ENCODE results near the gene FGFR4. TPM values are rescaled to one million over a fixed set of nuclear protein-coding genes. Genes with fewer than 3 reads are reported as not detected.

The FGFR4 gene
- total and polyA plus RNA-seq, 2 of the 8 experiments (the other 6 are each of a cell fraction or from before 2014, with no cell fraction given), result 61.4 to 88.4 TPM

DNA sequence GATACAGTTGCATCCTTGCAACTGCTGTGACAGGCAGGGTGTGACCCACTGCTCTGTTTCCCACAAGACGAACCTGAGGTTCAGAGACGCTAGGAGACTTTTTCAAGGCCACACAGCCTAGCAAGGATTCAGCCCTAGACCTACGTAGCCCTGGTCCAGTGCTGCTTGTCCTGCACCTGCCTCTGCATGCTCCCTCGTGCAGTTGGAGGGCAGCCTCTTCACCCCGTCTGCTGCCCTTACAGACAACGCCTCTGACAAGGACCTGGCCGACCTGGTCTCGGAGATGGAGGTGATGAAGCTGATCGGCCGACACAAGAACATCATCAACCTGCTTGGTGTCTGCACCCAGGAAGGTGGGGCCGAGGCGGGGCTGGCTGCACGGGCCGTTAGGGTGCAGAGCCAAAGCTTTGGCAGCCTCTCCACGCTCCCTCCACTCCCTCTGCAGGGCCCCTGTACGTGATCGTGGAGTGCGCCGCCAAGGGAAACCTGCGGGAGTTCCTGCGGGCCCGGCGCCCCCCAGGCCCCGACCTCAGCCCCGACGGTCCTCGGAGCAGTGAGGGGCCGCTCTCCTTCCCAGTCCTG lies 8.5 kb downstream of the FGFR4 start:
- H3K27me3 ChIP-seq (replicated peaks in 1 of 4; ENCODE audit: control insufficient read depth in 3 of 4, extremely low read depth in 1 of 4, insufficient read depth in 3 of 4, low read length in 3 of 4), result no peaks in the 10 kb centered on the region
- no peak overlapping the region for H2BK15ac ChIP-seq (ENCODE audit: low read length)
- no peak overlapping the region for H2BK12ac ChIP-seq (ENCODE audit: low read depth, low read length)
- WGBS, 2 experiments (ENCODE audit: extremely low coverage in 1 of 2, insufficient coverage in 1 of 2, insufficient read length in 1 of 2, insufficient replicate concordance in 2 of 2, low coverage in 1 of 2, low lambda C conversion rate in 2 of 2, missing lambda C conversion rate in 1 of 2), result 92% methylated on average over 23 of the region's 28 CpGs; no CpG with 5 or more reads in 1 of the 2 experiments
- no peak overlapping the region for H2BK120ac ChIP-seq (replicated peaks; ENCODE audit: low read depth, low read length)
- H3K14ac ChIP-seq (ENCODE audit: insufficient read length), result no peak overlapping the region
- DNase-seq (ENCODE audit: low read depth in 1 of 2, low spot score in 2 of 2), result no peak
- peaks cover 3 to 4% of the 10 kb centered on the region in 2 experiments for H4K20me1 ChIP-seq (replicated peaks in 1 of 2; ENCODE audit: control insufficient read depth in 1 of 2, insufficient read depth in 2 of 2, low read length in 2 of 2)
- no peak overlapping the region for H2BK5ac ChIP-seq (ENCODE audit: low read depth, low read length)
- no peak overlapping the region for H3K4ac ChIP-seq (replicated peaks; ENCODE audit: insufficient read length, low read depth, low read length)
- H3K9me3 ChIP-seq (ENCODE audit: insufficient read depth in 2 of 2, low read depth in 1 of 2, low read length in 1 of 2), result no peaks in the 10 kb centered on the region
- H3K18ac ChIP-seq (ENCODE audit: extremely low read depth, low read length), result no peak overlapping the region
- H3K36me3 ChIP-seq (ENCODE audit: control insufficient read depth in 2 of 4, insufficient read depth in 4 of 4, low read length in 3 of 4), result peaks cover 18 to 35% (median 26%) of the 10 kb centered on the region in 4 experiments; a peak in 7 of 8 replicates
- H4K8ac ChIP-seq (ENCODE audit: extremely low read depth, insufficient read depth, low read length), result no peak overlapping the region
- H2BK20ac ChIP-seq (ENCODE audit: low read length), result no peak overlapping the region
- no peak for FAIRE-seq
- H3K23ac ChIP-seq (ENCODE audit: insufficient read length), result no peak overlapping the region
- POLR2A ChIA-PET (ENCODE audit: partially characterized antibody), result interaction anchor here (0.8 to 1.2 kb wide), 3 partner anchors 34 to 38 kb away, joined by 4 to 5 read pairs (median 4); no protein-coding TSS in a partner anchor
- no peak overlapping the region for H3K27ac ChIP-seq (ENCODE audit: low read depth, low read length)
- no peaks in the 10 kb centered on the region for H3K79me2 ChIP-seq (ENCODE audit: control insufficient read depth in 1 of 2, insufficient read depth in 2 of 2, low read length in 2 of 2)
- H4K5ac ChIP-seq (ENCODE audit: insufficient read length, low read depth, low read length), result no peak overlapping the region
- H3K79me1 ChIP-seq (ENCODE audit: low read depth, low read length), result peaks cover 2% of the 10 kb centered on the region; the same call in 1 of the 2 replicates
- no peak overlapping the region for H3K4me2 ChIP-seq (ENCODE audit: insufficient read depth in 1 of 2, low read depth in 2 of 2, low read length in 2 of 2)
- H3K4me3 ChIP-seq (ENCODE audit: extremely low read depth in 1 of 4, insufficient read depth in 2 of 4, low read depth in 3 of 4, low read length in 4 of 4), result no peak overlapping the region
- no peak overlapping the region for H3K56ac ChIP-seq (replicated peaks; ENCODE audit: insufficient read length, low read depth, low read length)
- H3K9ac ChIP-seq (replicated peaks in 1 of 4; ENCODE audit: extremely low read depth in 1 of 4, low read depth in 3 of 4, low read length in 3 of 4), result no peak overlapping the region
- H3K4me1 ChIP-seq (replicated peaks in 1 of 4; ENCODE audit: control insufficient read depth in 3 of 4, insufficient read depth in 4 of 4, low read length in 3 of 4), result peaks cover 0 to 13% (median 8%) of the 10 kb centered on the region in 4 experiments; a peak in 4 of 7 replicates
- H4K91ac ChIP-seq (replicated peaks; ENCODE audit: insufficient read length, low read length), result no peak overlapping the region
- TF ChIP-seq SP1 (IDR thresholded peaks at IDR 0.05; ENCODE audit: low read depth, low read length) (no peak), SP4 (IDR thresholded peaks at IDR 0.05; ENCODE audit: low read length) (no peak), RNF2 (IDR thresholded peaks at IDR 0.05; ENCODE audit: borderline replicate concordance, low read depth, low read length, missing control alignments, poor library complexity, severe bottlenecking) (no peak), POLR2AphosphoS5 (IDR thresholded peaks at IDR 0.05; ENCODE audit: low read depth, low read length) (no peak), JUND (IDR thresholded peaks at IDR 0.05; ENCODE audit: low read length) (no peak), BCL11A (IDR thresholded peaks at IDR 0.05; ENCODE audit: low read depth in 2 of 2, low read length in 2 of 2) (no peak), POU5F1 (IDR thresholded peaks at IDR 0.05; ENCODE audit: low read depth, low read length) (no peak), CREB1 (IDR thresholded peaks at IDR 0.05) (no peak), NRF1 (IDR thresholded peaks at IDR 0.05; ENCODE audit: low read depth, low read length) (no peak), GTF2F1 (IDR thresholded peaks at IDR 0.05; ENCODE audit: borderline replicate concordance, low read depth, low read length) (no peak), SIN3A (conservative IDR thresholded peaks at IDR 0.05 in 1 of 2, IDR thresholded peaks at IDR 0.05 in 1 of 2; ENCODE audit: low read depth in 1 of 2, low read length in 2 of 2) (no peak), CBX5 (IDR thresholded peaks at IDR 0.05; ENCODE audit: low read depth, low read length) (no peak), HDAC2 (IDR thresholded peaks at IDR 0.05; ENCODE audit: borderline replicate concordance in 1 of 2, low read depth in 2 of 2, low read length in 2 of 2) (no peak)
- CTCF ChIA-PET (ENCODE audit: partially characterized antibody), result interaction anchor here (1.0 to 9.4 kb wide), 3 partner anchors 8 to 24 kb away, joined by 3 to 100 read pairs (median 5); partner anchors contain the start of gene FGFR4
- 0 out of 2 replicates have a peak, but pooled peaks cover 1% of the 10 kb centered on the region for H3K23me2 ChIP-seq (ENCODE audit: low read depth, low read length)
- H2AK5ac ChIP-seq (ENCODE audit: low read depth, low read length), result no peak overlapping the region
- H2AFZ ChIP-seq (ENCODE audit: low read length), result no peak overlapping the region
